Hypothalamus (tissue), 51 donors: ENCODE measurements around the gene NEK10.

Experiments
- DNase-seq, 51 donors: peaks; one replicate each; lab custom pipeline; 2025; lab: John Stamatoyannopoulos, UW

NEK10 gene

GRCh38 chr3:27194861-27195483 lies 174.2 kb downstream of the NEK10 start:
- DNase-seq = no peak

GRCh38 chr3:27193056-27193455 lies 176.1 kb downstream of the NEK10 start:
- no peak for DNase-seq

GRCh38 chr3:27186013-27186412 lies 183.2 kb downstream of the NEK10 start:
- DNase-seq = no peak

GRCh38 chr3:27185231-27185989 lies 183.8 kb downstream of the NEK10 start:
- DNase-seq = no peak

- no peak for DNase-seq
Observed at GRCh38 chr3:27184261-27184660, 184.9 kb downstream of the NEK10 start.

- DNase-seq = no peak
Observed at GRCh38 chr3:27176256-27176655, 192.9 kb downstream of the NEK10 start.

- DNase-seq = no peak
Observed at GRCh38 chr3:27174530-27174929, 194.7 kb downstream of the NEK10 start.

- DNase-seq = no peak
Observed at GRCh38 chr3:27171113-27171512, 198.1 kb downstream of the NEK10 start.

GRCh38 chr3:27166888-27167287 lies 202.3 kb downstream of the NEK10 start:
- peak in 13 of 51 donors; percentile 1 to 46 (median 7) for DNase-seq

GRCh38 chr3:27165321-27165721 lies 203.9 kb downstream of the NEK10 start:
- no peak for DNase-seq

GRCh38 chr3:27160779-27161287 lies 208.3 kb downstream of the NEK10 start:
- DNase-seq = no peak

GRCh38 chr3:27160146-27160545 lies 209.0 kb downstream of the NEK10 start:
- DNase-seq = no peak

GRCh38 chr3:27147215-27147614 lies 222.0 kb downstream of the NEK10 start:
- no peak for DNase-seq

- no peak for DNase-seq
Observed at GRCh38 chr3:27146786-27147185, 222.4 kb downstream of the NEK10 start.

- no peak for DNase-seq
Observed at GRCh38 chr3:27145719-27146118, 223.5 kb downstream of the NEK10 start.

- DNase-seq = no peak
Observed at GRCh38 chr3:27141668-27142067, 227.5 kb downstream of the NEK10 start.

GRCh38 chr3:27138562-27138961 lies 230.6 kb downstream of the NEK10 start:
- no peak for DNase-seq

- DNase-seq = no peak
Observed at GRCh38 chr3:27138005-27138404, 231.2 kb downstream of the NEK10 start.

GRCh38 chr3:27134171-27134796 lies 234.9 kb downstream of the NEK10 start:
- peak in 45 of 51 donors; percentile 0 to 68 (median 27) for DNase-seq

- DNase-seq = no peak
Observed at GRCh38 chr3:27133060-27133459, 236.1 kb downstream of the NEK10 start.

- DNase-seq = no peak
Observed at GRCh38 chr3:27130796-27131195, 238.4 kb downstream of the NEK10 start.

- DNase-seq = no peak
Observed at GRCh38 chr3:27127879-27128278, 241.3 kb downstream of the NEK10 start.
